HG02571 (cell line): ENCODE measurements around the gene SUPT20H.
A peak's percentile ranks its signal among the peaks of the same experiment; 100 is the strongest.

Experiments used
- ATAC-seq: cut with Tn5 transposase; IDR thresholded peaks from one replicate; pipeline ENCODE4 v1.9.1; 2021; ENCODE audit warnings: mild to moderate bottlenecking, moderate library complexity; ENCODE audit not compliant: unreplicated experiment

SUPT20H gene

GRCh38 chr13:37009692-37010091 is 49.8 kb downstream of the SUPT20H start:
- ATAC-seq = no peak

GRCh38 chr13:37001921-37002250 is 57.6 kb downstream of the SUPT20H start:
- ATAC-seq = no peak

DNA sequence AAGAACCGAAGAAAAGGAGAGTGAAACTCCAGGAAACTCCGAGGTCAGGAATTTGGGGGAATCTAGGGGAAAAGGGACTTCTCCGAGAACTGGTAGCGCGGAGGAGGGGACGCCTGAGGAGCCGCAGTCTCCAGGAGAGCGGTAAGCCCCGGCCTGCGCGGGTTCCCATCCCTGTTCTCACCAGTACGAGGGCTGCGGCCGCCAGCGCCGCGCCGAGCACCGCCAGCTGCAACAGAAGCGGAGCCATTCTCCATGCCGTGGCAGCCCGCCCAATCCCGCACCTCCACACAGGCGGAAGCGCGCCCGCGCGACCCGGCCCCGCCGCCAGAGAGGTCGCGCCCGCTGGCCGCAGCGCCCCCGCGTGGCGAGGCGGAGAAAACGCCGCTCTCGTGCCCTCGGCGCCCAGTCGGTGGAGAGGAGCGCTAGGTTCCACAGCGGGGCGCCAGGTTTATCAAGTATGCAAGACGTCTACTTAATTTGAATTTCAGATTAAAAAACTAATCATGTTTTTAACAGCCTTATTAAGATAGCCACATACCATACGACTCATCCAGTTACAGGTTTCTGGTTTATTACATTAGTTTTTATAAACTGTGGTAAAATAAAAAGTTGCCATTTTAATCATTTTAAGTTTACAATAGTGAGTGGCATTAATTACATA is 60.3 kb downstream of the SUPT20H start, which contains the start of gene ALG5:
Gene ALG5 (minus strand): TSS at position 287 of the 661 bp plus-strand sequence. CDS start 40 bp downstream, at position 247.
- peak; percentile 59 for ATAC-seq

GRCh38 chr13:36998624-36999041 is 60.9 kb downstream of the SUPT20H start:
- ATAC-seq = no peak

GRCh38 chr13:36997716-36998427 is 61.6 kb downstream of the SUPT20H start:
- ATAC-seq = no peak

DNA sequence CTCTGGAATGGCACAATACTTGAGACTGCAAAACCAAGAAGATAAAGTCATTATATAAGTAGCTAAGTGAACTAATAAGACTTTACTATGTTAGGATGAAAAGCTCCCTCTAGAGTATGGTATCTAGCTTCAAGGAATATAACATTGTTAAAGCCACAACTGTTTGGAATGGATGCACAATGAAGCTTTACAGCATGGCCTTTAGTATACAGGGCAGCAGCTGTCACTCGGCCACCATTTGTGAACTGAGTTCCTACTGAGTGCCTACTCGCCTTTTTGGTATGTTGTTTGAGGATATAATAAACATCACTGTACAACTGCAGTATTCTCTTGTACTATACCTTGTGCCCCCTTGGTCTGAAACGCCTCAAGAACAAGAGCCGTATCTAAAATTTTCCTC is 67.1 kb downstream of the SUPT20H start:
- no peak for ATAC-seq

- no peak for ATAC-seq
These were observed 72.8 kb downstream of the SUPT20H start for GRCh38 chr13:36986462-36987240.

- no peak for ATAC-seq
These were observed 78.2 kb downstream of the SUPT20H start for GRCh38 chr13:36981156-36981743.

DNA sequence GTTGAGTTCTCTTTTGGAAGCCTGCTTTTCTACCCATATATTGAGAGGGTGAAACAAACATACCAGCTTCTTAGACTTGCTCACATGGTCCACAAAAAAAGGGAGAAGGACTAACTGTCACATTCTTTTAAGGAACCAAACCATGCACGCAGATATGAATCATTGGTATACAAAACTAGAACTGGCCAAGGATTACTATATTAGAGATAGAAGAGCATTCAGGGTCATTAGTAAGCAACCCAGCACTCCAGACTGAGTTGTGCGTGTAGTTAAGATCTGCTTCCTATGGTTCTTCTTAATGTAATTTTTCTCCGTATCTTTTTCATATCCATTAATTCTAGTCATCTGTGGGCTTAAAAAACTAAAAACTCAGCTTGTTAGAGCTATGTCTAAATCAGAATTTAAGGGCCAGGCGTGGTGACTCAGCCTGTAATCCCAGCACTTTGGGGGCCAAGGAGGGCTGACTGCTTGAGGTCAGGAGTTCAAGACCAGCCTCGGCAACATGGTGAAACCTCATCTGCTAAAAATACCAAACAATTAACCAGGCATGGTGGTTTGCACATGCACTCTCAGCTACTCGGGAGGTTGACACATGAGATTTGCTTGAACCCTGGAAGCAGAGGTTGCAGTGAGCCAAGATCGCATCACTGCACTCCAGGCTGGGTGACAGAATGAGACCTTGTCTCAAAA is 80.0 kb downstream of the SUPT20H start:
- no peak for ATAC-seq

GRCh38 chr13:36975172-36975571 is 84.3 kb downstream of the SUPT20H start:
- ATAC-seq = no peak

DNA sequence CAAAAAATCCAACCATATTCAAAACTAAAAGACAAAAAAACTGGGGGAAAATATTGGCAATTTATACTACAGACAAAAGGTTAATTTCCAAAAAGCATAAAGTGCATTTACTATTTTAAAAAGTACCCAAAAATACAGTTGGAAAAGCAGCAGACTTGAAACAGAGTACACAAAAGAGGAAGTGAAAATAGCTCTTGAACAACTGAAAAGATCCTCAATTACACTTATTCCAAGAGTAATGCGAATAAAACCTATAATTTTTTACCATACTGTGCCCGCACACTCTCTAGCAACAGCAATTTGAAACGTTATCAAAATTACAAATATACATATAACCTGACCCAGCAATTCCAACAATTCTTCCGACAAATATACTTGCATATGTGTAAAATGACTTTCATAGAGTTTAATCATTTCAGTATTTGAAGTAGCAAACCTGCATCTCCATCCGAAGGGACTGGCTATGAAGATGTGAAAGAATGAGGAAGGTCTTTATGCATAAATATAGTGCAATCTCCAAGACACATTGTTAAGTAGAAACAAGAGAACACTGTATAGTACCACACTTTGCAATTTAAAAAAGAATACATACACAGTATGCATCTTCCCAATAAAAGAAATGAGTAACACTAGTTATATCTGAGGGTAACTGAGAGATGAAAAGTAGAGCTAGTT is 85.7 kb downstream of the SUPT20H start:
- ATAC-seq = peak; percentile 66

GRCh38 chr13:36973009-36973408 is 86.5 kb downstream of the SUPT20H start:
- no peak for ATAC-seq

DNA sequence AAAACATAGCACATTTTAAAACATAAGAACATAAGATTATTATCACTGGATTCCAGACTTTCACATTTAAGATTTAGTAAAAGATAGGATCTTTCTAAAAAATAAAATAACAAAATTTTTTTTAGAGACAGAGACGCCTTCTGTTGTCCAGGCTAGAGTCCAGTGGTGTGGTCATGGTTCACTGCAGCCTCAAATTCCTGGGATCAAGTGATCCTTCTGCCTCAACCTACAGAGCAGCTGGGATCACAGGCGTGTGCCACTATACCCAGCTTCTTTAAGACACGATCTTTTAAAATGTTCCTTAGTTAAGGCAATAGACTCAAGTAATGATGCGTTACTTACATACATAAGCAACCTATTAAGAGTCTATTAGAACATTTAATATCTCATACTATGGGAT is 93.1 kb downstream of the SUPT20H start:
- ATAC-seq = no peak

GRCh38 chr13:36965767-36966166 is 93.7 kb downstream of the SUPT20H start:
- ATAC-seq = no peak

DNA sequence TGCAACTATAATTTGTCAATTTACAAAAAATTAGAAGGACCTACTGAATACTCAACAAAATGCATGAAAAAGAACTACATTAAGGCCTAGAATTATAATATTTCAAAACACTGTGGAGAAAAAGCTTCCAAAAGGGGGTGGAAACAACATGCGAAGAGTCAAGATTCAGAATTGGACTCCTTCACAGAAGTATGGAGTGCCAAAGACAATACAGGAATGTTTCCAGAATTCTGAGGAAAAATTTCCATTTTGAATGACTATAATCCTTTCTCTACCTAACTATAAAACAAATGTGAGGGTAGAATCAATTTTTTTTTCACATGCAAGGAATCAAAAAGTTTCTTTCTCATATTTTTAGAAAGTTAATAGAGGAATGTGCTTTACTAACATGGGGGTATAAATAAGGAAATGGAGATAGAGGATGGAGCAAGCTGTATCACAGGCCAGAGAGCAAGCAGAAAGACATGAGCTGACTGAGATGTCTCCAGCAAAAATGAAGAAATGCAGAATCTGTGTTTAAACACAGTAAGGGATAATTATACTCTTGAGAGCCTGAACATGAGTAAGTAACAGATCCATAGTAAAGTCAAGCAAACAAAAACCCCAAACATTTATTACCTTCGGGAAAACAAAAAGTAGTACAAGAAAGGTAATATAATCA is 99.9 kb downstream of the SUPT20H start:
- ATAC-seq = no peak
